Astrocyte (in vitro differentiated cells and primary cell): ENCODE measurements around the gene HMGN1.

ENCODE experiments used
- CTCF ChIP-seq: IDR thresholded peaks from 2 replicates; pipeline ENCODE4 v1.5.1; 2011; ENCODE audit warnings: low read depth, mild to moderate bottlenecking, inconsistent platforms, low read length, moderate library complexity; ENCODE audit not compliant: insufficient read depth
- EZH2 ChIP-seq: IDR thresholded peaks from 2 replicates; pipeline ENCODE4 v1.6.1; 2012; ENCODE audit warnings: mild to moderate bottlenecking, low read length, inconsistent platforms; ENCODE audit not compliant: insufficient read depth

- TF ChIP-seq CTCF (no peak), EZH2 (no peak)
These were observed 14.3 kb downstream of the HMGN1 start for GRCh38 chr21:39334611-39335010.
